Testis (tissue), 3 donors: ENCODE data around the gene SCGB3A2. TPM values are rescaled to one million over a fixed set of nuclear protein-coding genes. Genes with fewer than 3 reads are reported as not detected.

ENCODE experiments used
- DNase-seq: peaks from one replicate; pipeline ENCODE4 v3.0.0-alpha.2; 2019
- H3K27ac ChIP-seq, 2 donors: fragments of 200-600 bp; sonication (generic); one replicate each; pipeline ENCODE4 v1.5.1; 2019
- H3K27me3 ChIP-seq: fragments of 200-600 bp; sonication (generic); one replicate; pipeline ENCODE4 v1.5.1; 2019
- H3K36me3 ChIP-seq: fragments of 200-600 bp; sonication (generic); one replicate; pipeline ENCODE4 v1.5.1; 2017; ENCODE audit warnings: low read depth; ENCODE audit errors: missing control alignments
- H3K4me1 ChIP-seq: fragments of 200-600 bp; sonication (generic); one replicate; pipeline ENCODE4 v1.5.1; 2019
- H3K4me3 ChIP-seq, 2 donors: fragments of 200-600 bp; sonication (generic); one replicate each; pipeline ENCODE4 v1.5.1; 2017 to 2019
- H3K9me3 ChIP-seq: fragments of 200-600 bp; sonication (generic); one replicate; pipeline ENCODE4 v1.5.1; 2017
- POLR2A ChIP-seq: fragments of 450-650 bp; IDR thresholded peaks from one replicate; pipeline ENCODE4 v1.6.1; 2017; ENCODE audit warnings: antibody characterized with exemption, mild to moderate bottlenecking, moderate library complexity
- WGBS, 2 donors: methylation state at CpG; one replicate each; pipeline ENCODE4 v1.1.5; 2018; 5-methylcytosine and 5-hydroxymethylcytosine counted together
- intact Hi-C: fragments of 100-400 bp; cut with DNase I; formaldehyde crosslinking; loops from one replicate; pipeline ENCODE4 v1.15.1; 2023; ENCODE audit warnings: low total_unique reads
- polyA plus RNA-seq: library from polyadenylated mRNA; stranded (reverse); fragments of 350-450 nt; fragmentation: Illumina TruSeq; extraction: RNeasy Lipid Tissue Mini Kit (QIAGEN cat#74804); gene quantifications from one replicate; pipeline ENCODE4 v1.2.3, GENCODE V29; 2014; ENCODE audit warnings: low read depth, low replicate concordance; ENCODE audit not compliant: insufficient read depth
- total RNA-seq, 2 donors: library from RNA; depleted of rRNA; stranded (reverse); fragments of >200 nt; gene quantifications; one replicate each; pipeline ENCODE4 v1.2.3, GENCODE V29; 2016
- TF ChIP-seq, protein P1 (sequence below), 3 experiments: fragments of 450-650 bp in 2 of 3; fragments of 200-600 bp in 1 of 3; sonication (generic) in 1 of 3; IDR thresholded peaks; one replicate each; pipeline ENCODE4 v1.5.1; 2016 to 2019; ENCODE audit warnings: antibody characterized with exemption in 3 of 3, mild to moderate bottlenecking in 2 of 3, moderate library complexity in 1 of 3

The SCGB3A2 gene
- total and polyA plus RNA-seq, 3 donors from 2014 or later: not detected

DNA sequence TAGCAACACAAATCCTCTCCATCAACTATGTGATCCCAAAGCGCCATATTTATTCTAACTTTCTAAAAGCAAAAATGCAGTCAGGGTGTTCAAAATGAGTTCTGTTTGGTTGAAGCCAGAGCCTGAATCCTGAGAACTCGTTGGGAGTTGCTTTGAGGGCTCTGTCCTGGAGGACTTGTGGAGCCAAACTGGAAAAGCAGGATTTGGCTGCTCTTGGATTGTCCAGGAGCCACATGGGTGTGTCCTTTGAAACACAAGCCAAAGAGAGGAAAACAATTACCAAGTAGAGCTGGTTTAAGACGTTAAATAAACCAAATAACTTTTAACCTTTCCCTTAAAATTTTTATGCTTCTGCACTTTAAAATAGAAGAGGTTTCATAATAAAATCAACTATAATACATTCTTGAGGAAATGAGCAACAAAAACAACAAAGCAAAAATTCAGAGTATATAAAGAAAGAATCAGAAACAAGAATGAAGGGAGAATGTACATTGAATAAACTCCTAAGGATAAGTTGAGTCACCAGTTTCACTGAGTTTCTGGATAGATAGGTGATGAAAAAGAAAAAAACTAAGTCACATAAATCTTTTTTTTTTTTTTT lies 14.3 kb downstream of the SCGB3A2 start:
- WGBS, 2 donors: 53 to 63% methylated on average over 3 of the region's 3 CpGs
- intact Hi-C loops: no loop called here
- H3K4me1 ChIP-seq: no peaks in the 10 kb centered on the region
- no peak overlapping the region for H3K4me3 ChIP-seq
- TF ChIP-seq, protein P1, sequence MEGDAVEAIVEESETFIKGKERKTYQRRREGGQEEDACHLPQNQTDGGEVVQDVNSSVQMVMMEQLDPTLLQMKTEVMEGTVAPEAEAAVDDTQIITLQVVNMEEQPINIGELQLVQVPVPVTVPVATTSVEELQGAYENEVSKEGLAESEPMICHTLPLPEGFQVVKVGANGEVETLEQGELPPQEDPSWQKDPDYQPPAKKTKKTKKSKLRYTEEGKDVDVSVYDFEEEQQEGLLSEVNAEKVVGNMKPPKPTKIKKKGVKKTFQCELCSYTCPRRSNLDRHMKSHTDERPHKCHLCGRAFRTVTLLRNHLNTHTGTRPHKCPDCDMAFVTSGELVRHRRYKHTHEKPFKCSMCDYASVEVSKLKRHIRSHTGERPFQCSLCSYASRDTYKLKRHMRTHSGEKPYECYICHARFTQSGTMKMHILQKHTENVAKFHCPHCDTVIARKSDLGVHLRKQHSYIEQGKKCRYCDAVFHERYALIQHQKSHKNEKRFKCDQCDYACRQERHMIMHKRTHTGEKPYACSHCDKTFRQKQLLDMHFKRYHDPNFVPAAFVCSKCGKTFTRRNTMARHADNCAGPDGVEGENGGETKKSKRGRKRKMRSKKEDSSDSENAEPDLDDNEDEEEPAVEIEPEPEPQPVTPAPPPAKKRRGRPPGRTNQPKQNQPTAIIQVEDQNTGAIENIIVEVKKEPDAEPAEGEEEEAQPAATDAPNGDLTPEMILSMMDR (IDR thresholded peaks at IDR 0.05): no peak
- TF ChIP-seq POLR2A: no peak
- H3K9me3 ChIP-seq: no peaks in the 10 kb centered on the region
- no peaks in the 10 kb centered on the region for H3K27me3 ChIP-seq
- no peak for DNase-seq
- H3K36me3 ChIP-seq: no peaks in the 10 kb centered on the region
- H3K27ac ChIP-seq: no peak overlapping the region

DNA sequence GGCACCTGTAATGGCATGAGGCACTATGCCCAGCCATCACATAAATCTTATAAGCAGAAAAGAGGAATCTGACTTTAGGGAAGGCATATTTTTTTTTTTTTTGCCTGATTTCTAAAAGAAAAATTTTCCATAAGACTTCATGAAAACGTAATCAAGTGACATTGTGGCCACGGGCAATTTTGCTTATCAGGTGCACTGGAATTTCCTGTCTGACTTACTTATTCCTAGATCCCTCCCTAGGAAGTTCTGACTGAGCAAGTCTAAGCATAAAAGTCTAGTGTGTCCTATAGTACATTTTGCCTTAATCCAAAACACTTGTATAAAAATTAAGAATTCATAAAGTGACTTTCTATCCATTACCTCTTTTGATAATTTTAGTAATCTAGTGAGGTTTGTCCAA lies 15.3 kb downstream of the SCGB3A2 start:
- no peak overlapping the region for H3K4me3 ChIP-seq
- intact Hi-C loops: no loop called here
- no peak for DNase-seq
- H3K36me3 ChIP-seq: no peaks in the 10 kb centered on the region
- no peaks in the 10 kb centered on the region for H3K4me1 ChIP-seq
- H3K27ac ChIP-seq: no peak overlapping the region
- 32 to 56% methylated on average over 2 of the region's 2 CpGs for WGBS, 2 donors
- H3K9me3 ChIP-seq: no peaks in the 10 kb centered on the region
- no peaks in the 10 kb centered on the region for H3K27me3 ChIP-seq
- TF ChIP-seq, protein P1 (IDR thresholded peaks at IDR 0.05): no peak
- TF ChIP-seq POLR2A: no peak

DNA sequence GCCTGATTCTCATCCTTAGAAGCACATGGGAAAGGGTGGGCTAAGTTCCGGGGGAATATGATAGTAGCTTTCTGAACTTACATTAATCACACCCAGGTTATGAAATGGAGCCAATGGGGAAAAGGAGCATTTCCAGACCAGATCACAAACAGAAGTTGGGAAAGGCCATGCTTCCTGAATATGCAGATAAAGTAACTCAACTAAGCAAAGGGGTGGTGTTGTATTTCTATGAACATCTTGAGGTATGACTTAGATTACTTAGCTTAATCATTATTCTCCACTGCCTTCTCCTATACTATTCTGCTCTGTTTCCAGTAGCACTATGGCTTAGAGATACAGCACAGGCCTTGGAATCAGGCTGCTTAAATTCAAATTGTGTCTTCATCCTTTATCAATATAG lies 17.4 kb downstream of the SCGB3A2 start:
- WGBS, 2 donors: 88 to 89% methylated on average over 1 of the region's 1 CpG
- H3K4me1 ChIP-seq: no peaks in the 10 kb centered on the region
- no peaks in the 10 kb centered on the region for H3K36me3 ChIP-seq
- H3K4me3 ChIP-seq: no peak overlapping the region
- no peak overlapping the region for H3K27ac ChIP-seq
- no peaks in the 10 kb centered on the region for H3K27me3 ChIP-seq
- no peak for TF ChIP-seq POLR2A
- TF ChIP-seq, protein P1 (IDR thresholded peaks at IDR 0.05): no peak
- DNase-seq: no peak
- H3K9me3 ChIP-seq: no peaks in the 10 kb centered on the region
- intact Hi-C loops: no loop called here

DNA sequence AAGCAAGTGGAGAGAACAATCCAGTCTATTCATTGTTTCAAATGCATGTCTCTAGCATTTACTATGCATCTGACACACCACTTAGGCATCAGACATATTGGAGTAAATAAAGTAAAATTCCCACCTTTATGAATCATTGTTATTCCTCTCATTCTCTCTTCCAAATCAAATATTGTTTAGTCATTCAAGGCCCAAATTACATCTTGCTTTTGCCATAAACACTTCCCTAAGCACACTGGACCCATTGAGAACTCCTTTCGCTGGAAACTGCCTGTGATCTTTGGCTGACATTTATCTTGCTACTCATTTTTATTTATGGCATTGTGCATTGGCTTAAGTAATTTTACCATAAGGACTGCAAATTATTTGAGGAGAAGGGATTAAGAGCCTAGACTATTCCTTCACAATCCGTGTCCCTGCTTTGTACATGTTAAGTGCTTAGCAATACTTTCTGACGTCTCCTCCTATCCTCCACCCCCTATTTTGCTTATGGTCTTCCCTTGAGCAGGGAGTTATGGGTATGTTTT lies 20.4 kb downstream of the SCGB3A2 start:
- Histone ChIP-seq H3K4me1 (no peaks in the 10 kb centered on the region), H3K27ac (no peak overlapping the region), H3K4me3 (no peak overlapping the region), H3K27me3 (no peaks in the 10 kb centered on the region), H3K9me3 (no peaks in the 10 kb centered on the region), H3K36me3 (no peaks in the 10 kb centered on the region)
- intact Hi-C loops: no loop called here
- TF ChIP-seq POLR2A: no peak
- TF ChIP-seq, protein P1 (IDR thresholded peaks at IDR 0.05): no peak
- no peak for DNase-seq
- WGBS, 2 donors: 76 to 84% methylated on average over 3 of the region's 3 CpGs

DNA sequence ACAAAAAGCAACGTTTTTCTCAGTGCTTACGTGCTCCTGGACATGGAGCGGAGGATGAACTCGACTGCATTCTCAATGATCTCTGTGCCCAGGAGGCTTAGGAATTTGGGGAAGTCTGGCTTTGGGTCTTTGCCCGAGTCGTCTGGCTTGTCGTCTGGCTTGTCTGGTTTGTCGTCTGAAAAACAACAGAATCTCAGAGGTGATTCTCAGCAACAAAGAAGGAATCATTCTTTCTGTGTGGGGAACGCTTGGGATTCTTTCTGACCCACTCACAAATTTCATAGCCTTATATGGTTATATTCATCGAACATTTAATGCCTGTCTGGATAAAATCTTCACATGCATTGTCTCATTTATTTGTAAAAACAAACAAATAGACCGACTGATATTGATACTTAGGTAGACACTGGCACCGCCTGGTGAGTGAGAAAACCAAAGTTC lies 23.1 kb downstream of the SCGB3A2 start:
- Histone ChIP-seq H3K9me3 (no peaks in the 10 kb centered on the region), H3K36me3 (no peaks in the 10 kb centered on the region), H3K4me3 (no peak overlapping the region), H3K4me1 (no peaks in the 10 kb centered on the region), H3K27ac (no peak overlapping the region), H3K27me3 (no peaks in the 10 kb centered on the region)
- intact Hi-C loops: no loop called here
- no peak for DNase-seq
- no peak for TF ChIP-seq POLR2A
- TF ChIP-seq, protein P1 (IDR thresholded peaks at IDR 0.05): no peak
- 80 to 81% methylated on average over 12 of the region's 12 CpGs for WGBS, 2 donors
